ELR (cell line): ENCODE data around the gene METTL18.
"Not testable (repeated sequence)": the region's sequence is repeated elsewhere in the genome, so short reads cannot be mapped to it uniquely, and the experiment has no call there.

ENCODE experiments used
- DNase-seq: peaks from one replicate; pipeline ENCODE4 v3.0.0-alpha.2; 2015; ENCODE audit warnings: low read depth

METTL18 gene

DNA sequence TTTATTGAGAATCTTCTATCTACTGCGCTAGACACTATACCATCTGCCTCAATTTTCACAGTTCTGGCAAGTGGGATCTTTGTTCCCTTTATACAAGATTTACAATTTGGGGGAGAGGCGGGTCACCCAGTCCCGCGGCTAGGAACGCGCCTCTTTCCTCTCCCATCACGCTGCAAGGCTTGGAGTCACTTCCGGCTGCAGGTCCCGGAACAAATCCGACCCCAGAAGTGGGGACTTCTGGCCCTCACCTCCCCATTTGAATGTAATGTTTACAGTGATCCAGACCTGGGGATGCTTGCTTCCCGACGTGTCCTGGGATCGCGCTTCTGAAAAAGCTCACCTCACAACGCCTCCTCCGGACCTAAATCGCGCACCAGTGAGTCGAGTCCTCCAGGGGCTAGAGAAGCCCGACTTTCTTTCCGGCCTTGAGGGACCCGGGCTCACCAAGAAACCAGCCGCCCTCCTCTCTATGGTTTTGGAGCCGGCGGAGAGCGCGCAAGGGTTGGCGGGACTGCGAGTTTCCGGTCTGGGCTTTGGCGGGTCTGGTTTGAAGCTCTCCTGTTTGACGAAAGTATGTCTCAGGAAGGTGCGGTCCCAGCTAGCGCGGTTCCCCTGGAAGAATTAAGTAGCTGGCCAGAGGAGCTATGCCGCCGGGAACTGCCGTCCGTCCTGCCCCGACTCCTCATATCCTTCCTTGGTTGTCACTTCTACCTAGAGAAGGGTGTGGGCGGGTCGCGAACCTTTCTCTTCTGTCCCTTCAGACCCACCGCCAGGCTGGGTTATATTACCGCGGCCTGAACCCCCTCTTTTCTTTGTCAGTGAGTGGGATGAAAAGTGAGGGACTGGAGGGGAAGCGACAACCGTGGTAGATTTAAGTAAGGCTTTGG is at the start of gene METTL18:
Gene METTL18 (minus strand): TSS at position 378 of the 887 bp plus-strand sequence. CDS start 1,212 bp downstream, outside the sequence.
- peak; percentile 96 for DNase-seq

DNA sequence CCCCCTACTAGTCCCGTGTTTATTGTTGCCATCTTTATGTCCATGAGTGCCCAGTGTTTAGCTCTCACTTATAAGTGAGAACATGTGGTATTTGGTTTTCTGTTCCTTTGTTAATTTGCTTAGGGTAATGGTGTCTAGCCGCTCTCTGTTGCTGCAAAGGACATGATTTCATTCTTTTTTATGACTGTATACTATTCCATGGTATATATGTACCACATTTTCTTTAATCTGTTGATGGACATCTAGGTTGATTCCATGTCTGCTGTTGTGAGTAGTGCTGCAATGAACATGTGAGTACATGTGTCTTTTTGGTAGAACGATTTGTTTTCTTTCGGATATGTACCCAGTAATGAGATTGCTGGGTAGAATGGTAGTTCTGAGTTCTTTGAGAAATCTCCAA is 44.2 kb upstream of the METTL18 start:
- DNase-seq = no peak

DNA sequence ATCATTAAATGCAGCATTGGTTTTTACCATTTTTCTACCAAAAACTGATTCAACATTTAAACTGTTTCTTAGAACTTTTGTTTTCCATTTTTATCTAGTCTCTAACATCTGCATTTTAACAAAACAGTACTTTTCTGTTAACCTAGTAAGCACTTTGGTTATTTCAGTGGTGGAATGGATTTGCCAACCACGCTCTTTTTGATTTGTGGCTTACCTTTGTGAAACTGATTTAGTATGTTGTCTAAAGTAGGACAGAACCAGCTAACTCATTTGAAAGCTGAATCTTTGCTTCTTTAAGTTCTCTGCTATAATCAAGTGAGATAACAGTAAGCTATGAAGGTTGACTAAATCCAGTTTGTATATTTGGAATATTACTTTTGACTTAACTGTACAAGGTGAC is 41.5 kb upstream of the METTL18 start:
- DNase-seq = no peak

DNA sequence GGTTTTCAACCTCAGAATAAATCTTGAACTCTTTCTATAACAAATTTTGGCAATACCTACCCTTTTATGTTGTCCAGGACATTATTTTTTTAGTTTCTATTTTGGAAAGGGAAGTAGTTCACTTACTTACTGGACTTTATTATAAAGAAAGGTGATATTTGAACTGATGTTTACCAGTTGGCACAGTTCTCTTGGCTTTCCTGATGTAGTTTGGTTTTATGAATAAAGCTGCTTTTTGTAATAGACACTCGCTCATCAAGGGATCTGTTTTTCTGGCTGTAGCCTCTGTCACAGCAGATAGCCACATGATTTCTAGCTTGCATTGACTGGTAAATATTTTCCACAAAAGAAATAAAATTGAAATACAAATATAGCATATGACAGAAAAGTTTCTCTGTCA is 40.9 kb upstream of the METTL18 start:
- no peak for DNase-seq

DNA sequence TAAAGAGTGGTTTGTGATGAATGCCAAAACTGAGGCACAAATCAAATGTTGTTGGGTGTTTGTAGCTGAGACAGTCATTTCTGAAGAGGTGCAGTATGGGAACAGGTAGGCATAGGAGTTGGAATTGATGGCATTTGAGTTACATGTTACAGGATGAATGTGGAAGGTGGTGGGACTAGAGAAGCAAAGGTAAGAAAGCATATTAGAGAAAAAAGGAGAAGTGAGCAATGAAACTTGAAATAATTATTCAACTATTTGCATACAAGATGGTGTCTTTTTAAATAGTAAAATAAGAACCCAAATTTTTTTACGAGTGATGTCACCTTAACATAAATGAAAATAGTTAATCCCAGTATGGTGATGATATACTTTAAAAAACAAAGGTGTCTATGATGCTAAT is 40.2 kb upstream of the METTL18 start:
- DNase-seq = no peak

DNA sequence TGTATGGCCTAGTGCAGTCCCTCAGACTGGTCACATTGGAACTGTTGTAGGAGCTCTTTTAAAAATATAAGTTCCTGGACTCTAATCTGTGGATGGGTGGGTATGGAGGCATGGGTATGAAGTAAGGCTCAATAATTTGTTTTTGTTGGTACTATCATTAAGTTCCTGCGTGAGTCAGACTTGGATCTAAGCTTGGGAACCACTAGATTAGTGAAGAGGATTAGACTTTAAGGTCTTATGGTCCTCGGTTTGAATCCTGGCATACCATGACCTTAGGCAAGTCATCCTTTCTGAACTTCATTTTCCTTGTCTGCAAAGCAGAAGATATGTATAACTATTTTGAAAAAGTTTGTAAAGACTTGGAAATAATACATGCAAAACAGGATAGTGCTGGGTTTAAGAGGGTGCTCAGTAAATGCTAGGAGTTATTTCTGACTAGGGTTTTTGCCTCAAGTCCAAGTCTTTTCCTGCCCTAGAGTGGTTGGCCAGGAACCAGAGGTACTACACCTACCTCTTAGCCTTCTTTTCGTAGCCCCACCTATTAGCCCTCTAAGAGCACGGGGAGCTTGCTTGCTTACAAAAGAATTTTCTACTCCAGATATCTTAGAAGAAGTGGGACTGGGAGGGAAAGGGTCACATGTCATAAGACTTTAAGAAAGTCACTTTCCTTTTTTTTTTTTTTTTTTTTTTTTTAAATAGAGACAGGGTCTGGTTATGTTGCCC is 38.6 kb upstream of the METTL18 start:
- DNase-seq = no peak

DNA sequence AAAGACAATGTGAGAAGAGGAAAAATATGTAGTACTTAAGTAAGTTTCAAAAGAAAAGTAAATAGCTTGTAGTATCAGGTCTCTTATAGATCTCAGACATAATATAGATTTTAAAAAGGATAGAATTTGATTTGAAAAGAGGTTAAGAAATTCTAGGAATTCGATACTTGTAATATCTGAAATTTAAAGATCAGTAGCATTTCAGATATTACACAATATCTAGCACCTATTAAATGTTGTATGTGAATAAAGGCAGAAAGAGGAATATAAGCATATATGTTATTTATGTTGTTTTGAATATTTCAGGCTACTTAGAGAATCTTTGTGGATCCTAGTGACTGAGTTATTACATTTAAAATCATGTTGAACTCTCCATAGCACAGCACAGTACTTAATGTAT is 35.0 kb upstream of the METTL18 start:
- no peak for DNase-seq

DNA sequence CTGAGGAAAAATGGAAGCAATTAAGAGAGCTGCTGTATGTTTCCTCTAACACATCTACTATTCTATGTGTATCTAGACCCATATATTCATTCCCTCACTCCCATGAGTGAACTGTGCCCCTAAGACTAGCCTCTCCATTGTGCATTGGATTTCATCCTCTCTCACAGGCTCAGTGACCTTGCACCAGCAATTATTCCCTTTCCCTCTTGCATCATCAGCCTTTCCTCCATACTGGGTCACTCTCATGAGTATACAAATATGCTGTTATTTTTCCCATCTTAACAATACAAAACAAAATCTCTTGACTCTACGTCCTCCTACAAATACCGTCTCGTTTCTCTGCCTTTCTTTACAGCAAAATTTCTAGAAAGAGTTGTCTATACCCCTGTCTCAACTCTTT is 29.4 kb upstream of the METTL18 start:
- DNase-seq = no peak

DNA sequence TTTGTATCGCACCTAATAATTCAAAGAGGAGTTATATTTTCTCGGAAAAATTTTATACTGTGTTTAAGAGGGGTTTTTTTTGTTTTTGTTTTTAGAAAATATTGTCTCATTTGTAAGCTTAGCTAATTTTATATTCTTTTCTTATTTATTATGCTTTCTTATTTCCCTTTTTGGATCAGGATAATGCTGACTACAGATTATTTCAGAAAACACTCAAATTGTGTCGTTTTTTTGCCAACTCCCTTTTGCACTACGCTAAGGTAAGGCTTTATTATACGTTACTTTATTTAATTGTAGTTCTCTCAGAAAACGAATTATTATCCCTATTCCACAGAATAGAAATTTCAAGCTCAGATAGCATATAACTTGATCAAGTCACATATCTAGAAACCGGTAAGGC is 26.8 kb upstream of the METTL18 start:
- no peak for DNase-seq

DNA sequence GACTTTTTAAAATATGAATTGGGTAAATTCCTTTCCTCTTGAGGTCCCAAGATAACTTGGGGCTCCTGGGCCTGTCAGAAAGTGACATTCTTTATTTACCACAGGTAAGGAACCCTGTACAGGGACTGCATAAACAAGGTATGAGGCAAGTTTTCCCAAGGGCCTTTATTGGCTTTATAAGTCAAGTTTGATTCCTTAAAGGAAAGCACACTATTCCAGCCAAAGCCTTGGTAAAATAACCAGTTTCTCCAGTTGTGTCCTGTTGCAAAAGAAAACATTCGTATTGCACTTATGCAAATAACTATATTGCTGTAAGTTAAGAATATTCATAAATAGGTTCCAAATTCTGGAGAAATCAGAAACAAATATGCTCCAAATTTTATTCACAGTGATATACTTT is 21.9 kb upstream of the METTL18 start:
- no peak for DNase-seq

DNA sequence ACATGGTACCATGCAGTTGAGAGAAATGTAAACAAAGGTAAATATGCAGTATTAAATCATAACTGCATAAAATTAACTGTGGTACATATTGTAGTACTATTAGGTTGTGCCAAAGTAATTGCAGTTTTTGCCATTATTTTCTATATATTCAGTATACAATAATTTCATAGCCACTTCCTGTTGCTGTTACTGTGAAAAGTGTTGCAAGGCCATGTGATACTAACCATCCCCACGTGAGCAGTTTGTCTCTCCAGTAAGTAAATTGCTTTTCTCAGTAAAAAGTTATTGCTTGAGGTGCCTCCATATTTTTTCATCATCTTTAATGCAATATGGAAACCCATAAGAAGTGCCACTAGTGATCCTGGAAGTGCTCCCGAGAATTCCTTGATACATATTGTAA is 19.6 kb upstream of the METTL18 start:
- no peak for DNase-seq

DNA sequence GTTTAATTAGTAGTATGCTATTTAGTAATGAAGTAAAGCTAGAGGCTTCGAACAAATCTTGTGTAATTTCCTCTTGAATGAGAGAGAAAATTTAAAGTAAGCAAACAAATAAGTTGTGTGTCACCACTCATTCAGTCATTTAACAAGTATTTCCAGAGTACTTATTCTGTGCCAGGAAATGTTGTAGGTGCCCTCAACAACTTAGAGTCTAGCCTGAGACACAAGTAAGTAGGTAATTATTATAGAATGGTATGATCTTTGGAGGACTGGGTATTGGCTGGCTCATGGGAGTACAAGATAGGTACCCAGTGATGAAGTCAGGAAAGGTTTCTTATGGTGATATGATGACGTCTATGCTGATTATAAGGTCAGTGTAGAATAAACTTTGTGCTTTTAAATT is 17.4 kb upstream of the METTL18 start:
- no peak for DNase-seq

DNA sequence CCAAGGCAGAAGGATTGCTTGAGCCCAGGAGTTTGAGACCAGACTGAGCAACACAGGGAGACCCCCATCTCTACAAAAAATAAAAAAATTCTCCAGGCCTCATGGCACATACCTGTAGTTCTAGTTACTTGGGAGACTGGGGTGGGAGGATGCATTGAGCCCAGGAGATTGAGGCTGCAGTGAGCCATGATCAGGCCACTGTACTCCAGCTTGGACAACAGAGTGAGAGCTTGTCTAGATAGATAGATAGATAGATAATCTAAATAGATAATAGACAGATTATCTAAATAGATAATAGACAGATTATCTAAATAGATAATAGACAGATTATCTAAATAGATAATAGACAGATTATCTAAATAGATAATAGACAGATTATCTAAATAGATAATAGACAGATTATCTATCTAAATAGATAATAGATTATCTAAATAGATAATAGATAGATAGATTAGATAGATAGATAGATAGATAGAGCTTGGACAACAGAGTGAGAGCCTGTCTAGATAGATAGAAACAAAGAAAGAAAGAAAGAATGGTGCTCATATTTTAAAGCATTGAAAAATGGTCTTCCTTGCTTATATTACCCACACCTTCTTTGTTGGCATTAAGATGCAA is 16.8 kb upstream of the METTL18 start:
- not testable (repeated sequence) for DNase-seq

DNA sequence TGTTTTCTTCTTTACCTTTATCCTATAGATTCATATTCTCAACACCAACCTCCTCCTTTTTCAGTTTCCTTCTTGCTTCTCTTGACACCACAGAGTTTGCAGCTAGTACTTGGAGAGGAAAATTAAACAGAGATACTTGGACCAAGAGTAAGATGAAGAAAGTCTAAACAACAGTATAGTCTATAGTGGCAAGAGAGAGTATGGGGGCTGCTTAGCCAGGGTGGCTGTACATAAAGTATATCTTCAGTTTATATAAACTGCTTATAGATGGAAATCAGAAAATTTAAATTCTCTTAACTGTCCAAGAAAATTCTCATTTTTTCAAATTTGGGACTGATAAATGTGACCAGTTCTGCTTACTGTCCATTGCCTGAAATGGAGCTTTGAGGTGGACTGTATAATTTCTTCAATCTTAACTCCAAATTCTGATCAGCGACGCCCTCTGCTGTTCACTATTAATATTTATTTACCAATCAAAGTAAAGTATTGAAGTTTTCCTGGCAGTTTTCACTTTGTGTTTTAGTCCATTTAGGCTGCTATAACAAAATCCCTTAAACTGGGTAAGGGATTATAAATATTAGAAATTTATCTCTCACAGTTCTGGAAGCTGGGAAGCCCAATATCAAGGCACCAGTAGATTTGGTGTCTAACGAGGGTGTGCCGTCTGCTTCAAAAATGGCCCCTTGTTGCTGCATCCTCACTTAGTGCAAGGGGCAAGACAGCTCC is 14.8 kb upstream of the METTL18 start:
- peak; percentile 60 for DNase-seq

DNA sequence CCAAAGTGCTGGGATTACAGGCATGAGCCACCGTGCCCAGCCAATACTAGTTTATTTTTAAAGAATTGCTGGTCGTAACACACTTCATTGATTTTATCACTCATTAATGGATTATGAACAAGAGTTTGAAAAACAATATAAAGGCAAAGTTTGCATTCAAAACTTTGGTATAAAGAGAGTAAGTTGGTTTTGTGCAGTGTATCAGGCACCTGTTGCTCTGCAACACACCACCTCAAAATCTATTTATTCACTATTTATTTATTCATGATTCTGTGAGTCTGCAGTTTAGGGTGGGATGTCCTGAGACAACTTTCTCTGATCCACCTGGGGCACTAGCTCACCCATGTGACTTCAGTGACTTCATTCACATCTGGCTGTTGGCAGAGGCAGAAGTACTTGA is 10.2 kb upstream of the METTL18 start:
- DNase-seq = no peak

DNA sequence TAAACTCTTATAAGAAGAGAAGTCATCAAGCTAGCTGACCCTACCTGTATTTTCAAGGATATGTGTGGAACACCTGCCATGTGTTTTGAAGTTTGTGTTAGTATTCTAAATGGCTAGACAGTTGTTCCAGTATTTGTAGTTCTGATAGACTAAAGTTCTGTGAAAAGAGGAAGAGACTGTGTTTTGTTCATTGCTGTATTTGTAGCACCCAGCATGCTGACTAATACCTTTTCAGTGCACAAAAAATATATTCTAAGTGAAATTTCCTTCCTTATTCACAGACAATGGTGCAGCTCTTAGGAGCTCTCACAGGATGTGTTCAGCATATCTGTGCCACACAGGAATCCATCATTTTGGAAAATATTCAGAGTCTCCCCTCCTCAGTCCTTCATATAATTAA is 8.2 kb upstream of the METTL18 start:
- DNase-seq = no peak

DNA sequence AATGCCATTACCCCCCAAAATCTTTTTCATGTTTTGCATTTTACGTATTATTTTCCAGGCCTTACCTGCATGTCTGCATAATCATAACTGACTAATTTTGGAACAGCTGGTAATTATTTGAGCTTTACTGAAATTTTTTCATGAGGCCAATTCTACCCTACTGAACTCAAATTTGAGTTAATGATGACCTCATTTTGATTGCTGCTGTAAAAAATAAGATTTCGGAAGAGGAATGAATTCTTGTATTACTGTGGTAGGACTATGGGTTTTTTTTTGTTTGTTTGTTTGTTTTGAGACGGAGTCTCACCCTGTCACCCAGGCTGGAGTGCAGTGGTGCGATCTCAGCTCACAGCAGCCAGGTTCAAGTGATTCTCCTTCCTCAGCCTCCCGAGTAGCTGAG is 2.6 kb upstream of the METTL18 start:
- DNase-seq = no peak

DNA sequence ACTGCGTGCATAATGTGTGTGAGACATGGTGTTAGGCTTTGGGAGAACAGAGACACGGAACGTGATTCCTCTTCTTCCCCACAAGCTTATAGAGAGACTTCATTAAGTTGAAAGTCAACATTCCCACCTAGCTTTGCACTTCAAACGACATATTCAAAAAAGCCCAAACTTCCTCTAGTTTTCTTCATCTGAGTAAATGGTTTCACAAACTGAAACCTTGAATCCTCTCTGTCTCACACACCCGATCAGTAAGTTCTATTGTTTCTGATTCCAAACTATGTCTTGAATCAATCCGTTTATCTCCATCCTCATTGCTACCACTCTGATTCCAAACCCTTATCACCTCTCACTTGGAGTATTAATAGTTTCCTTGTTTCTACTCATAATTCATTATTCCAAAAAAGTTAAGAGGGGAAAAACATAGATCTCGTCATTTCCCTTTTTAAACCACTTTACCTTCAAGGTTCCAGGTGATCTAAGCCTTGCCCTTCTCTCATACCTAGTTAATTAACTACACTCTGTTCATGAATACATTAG is 1.6 kb upstream of the METTL18 start:
- DNase-seq = no peak

DNA sequence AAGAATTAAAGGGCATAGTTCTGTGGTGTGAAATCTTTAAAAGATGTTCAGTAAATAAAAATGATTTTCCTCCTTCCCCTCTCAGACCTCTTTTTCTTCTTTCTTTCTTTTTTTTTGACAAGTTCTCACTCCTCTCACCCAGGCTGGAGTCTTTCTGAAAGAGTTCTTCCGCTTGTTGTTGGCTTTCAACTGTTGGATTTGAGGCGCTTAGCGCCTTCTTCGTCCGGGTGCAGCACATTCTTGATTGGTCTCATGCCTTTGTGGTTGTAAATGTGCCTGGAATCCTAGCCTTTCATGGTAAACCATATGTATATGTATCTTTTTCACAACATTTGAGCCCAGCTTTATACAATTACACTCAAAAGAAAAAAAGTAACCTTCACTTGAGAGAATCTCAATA is 980 bp upstream of the METTL18 start:
- peak; percentile 37 for DNase-seq

DNA sequence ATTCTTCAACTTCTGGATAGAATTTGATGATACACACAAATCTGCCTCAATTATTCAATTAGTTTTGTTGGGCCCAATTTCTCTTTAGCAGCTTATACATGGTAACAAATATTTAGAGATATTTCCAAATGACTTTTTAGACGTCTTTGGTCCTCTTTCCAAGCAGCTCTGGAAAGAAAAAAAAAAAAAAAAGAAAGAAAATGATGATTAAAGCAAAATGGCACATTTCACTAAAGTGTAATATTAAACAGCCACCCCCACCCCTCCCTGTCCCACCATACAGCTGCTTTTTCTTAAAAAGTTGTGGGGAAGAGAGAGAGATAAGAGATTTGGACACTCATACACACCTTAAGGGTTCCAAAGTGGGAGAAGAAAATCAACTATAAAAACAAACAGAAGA is 977 bp downstream of the METTL18 start:
- DNase-seq = no peak

DNA sequence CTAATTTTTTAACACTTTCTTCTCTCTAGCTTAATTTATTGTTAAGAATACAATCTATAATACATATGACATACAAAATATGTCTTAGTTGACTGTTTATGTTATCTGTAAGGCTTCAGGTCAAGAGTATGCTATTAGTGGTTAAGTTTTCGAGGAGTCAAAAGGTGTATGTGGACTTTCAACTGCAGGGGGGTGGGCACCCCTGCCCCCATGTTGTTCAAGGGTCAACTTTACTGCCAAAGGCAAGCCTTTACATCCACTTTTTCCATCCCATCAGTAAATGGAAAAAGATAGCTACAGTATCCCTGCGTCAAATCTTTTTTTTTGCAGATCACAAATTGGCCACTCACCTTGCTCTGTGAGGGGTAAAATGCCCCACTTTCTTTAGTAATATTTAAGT is 6.3 kb downstream of the METTL18 start:
- no peak for DNase-seq

DNA sequence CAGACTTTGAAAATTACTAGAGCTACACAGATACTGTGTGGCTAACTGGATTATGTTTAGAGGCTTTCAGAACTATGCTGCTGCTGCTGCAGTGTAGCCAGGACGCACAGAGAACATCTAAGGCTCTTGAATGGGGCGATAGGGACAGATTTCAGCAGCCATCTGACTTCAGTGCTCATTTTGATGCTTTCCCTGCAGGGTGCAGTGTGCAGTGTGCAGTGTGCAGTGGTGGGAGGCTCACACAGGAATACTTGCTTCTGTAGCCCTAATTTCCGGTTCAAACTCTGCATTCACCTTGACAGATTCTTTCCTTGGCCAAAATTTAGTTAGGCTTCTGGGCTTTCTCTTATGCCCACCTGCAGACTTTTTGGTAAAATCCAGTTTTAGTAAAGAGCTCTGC is 7.7 kb downstream of the METTL18 start:
- DNase-seq = no peak
